CD4-positive, alpha-beta T cell treated with Interleukin-15 for 1 hour (primary cell): ENCODE data around the gene EI24.

Experiments used
- DNase-seq: peaks from one replicate; pipeline ENCODE4 v3.0.0-alpha.2; 2020

Gene EI24

DNA sequence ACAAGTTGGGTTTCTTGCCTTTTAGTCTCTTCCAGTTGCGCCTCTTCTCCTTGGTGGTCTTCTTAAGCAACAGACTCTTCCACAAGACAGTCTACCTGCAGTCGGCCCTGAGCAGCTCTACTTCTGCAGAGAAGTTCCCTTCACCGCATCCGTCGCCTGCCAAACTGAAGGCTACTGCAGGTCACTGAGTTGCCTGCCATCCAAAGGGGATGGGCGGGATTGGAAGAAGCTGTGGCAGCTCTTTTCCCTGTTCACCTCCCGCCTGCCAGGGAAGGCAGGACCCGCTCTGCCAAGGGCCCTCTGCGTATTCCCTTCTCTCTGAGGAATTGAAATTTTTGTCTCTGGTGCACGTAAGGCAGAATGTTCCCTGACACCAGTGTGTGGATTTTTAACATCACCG is 14.2 kb downstream of the EI24 start:
- DNase-seq: no peak

DNA sequence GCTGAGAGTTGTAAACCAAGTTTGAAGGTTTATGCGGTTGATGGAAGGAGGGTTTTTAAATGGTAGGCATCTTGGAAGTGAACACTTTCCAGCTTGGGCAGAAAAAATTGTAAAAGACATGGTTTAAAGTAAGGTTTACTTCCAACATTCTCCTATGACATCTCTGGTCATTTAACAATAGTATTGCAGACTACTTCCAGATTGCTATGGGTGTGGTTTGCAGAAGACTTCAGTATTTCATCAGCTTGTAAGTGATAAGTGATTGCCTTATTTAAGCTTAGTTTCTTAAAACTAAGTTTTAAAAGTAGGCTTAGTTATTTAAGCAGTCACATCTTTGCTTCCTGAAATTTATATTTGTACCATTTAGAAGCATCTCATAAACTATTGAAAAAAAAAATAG is 16.2 kb downstream of the EI24 start:
- no peak for DNase-seq

DNA sequence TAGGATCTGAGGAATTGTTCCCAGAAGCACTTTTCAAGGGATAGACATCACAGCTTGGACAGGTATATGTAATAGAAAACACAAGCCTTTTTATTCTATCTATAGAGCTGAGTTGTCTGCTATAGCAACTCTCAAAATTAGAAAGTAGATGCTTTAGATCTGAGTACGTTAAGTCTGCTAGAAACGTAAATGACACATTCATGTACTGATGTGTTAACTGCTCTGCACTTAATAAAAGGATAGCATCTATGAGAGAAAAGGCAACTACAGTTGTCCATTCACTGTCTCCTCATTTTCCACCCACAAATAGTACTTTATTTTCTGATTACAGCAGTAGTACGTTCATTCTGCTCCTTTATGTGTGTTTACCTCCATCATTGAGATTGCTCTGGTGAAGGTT is 17.3 kb downstream of the EI24 start:
- DNase-seq: no peak

DNA sequence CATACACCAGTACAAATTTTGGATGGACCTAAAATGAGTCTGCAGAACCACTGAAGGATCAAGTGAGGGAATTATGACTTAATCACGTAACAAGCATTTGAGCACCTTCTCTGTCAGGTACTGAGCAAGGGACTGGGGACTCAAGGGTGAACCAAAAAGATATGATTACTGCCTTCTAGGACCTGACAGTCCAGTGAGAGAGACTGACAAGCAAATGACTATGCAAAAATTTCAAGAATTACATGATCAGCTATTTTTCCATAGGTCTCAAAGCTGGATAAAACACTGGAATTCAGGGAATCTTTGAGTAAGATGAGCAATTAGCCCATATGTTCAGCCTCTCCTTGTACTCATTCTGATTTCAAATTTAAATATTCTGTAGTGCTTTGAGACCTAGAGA is 18.2 kb downstream of the EI24 start:
- no peak for DNase-seq

DNA sequence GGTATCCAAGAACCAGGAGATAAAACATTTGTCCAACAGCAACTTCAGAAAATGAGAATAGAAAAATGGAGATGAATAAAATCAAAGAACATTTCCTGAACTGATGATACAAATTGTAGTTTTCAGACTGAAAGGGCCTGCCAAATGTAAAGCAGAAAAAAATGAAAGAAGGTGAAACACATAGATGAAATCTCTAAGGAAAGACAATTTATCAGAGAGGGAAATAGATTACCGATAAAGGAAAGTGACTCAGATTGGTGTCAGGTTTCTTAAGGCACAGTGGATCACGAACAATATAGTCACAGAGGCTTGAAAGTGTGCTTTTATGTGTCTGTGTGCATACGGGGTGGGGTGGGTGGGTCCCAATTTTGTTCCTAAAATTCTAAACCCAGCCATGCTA is 19.2 kb downstream of the EI24 start:
- DNase-seq: no peak

DNA sequence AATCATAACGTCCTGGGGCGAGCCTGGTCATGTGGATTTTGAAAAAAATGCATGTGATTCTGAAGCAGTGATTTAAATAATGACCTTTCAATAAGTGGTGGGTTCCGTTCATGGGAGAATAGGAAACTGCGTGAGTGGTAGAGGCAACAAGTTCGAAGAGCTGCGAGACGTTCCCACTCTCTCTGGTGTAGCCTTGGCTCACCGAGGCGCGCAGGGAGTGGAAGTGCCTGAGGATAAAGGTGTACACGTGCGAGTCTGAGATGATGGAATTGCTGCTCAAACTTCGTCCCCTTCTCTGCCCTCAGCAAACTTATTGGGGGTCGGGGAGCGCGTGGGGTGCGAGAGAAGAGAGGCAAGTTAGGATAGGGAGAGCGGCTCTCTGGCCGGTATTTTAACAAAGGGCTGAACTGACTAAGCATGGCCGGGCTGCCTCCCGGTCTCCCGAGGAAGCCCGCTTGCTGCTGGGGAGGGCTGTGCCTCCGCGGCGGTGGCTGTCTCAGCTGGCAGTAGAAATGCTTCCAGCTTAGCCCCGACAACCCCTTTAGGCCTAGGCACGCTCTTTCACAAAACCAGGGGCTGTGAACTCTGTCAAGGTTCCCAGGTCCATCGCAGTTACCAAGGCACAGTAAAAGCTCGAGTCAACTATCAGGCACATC is 22.5 kb downstream of the EI24 start:
- peak; percentile 33 for DNase-seq

DNA sequence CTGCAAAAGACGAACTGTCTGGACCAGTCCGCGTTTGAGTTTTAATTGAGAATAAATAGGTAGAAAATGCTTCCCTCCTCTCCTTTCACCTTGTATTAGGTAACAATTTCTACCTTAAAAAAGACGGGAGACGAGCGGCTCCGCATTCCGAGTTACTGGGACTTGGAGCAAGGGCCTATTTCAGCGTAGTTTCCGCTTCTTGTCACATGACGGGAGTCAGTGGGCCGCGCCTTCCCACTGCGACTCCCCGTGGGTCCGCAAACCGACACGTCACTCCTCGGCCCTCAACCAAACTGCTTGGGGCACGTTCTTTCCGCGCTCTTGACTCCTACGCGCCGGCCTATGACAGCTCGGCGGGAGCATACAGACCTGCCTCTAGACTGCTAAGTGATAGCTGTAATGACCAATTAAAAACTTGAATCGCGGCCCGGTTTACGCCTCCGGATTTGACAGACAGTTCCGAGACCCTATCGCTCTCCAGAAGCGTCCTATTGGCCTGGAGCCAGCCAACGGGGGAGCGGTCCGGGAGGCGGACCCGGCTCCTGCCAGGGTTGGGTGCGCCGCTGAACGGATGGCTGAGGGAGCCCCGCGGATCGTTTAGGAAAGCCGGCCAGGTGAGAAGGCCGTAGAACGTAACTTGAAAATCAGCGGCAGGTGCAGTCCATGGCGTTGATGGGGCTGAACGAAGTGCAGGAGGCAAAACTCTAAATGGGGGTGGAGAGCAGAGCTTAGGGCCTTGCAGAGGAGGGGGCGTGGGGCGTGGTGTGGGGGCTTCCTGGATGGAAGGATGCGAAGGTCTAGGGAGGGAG is 23.2 kb downstream of the EI24 start, which contains the start of gene STT3A:
Gene STT3A (plus strand): TSS at position 548 of the 809 bp plus-strand sequence. CDS start 3,064 bp downstream, outside the sequence.
- DNase-seq: peak; percentile 99

DNA sequence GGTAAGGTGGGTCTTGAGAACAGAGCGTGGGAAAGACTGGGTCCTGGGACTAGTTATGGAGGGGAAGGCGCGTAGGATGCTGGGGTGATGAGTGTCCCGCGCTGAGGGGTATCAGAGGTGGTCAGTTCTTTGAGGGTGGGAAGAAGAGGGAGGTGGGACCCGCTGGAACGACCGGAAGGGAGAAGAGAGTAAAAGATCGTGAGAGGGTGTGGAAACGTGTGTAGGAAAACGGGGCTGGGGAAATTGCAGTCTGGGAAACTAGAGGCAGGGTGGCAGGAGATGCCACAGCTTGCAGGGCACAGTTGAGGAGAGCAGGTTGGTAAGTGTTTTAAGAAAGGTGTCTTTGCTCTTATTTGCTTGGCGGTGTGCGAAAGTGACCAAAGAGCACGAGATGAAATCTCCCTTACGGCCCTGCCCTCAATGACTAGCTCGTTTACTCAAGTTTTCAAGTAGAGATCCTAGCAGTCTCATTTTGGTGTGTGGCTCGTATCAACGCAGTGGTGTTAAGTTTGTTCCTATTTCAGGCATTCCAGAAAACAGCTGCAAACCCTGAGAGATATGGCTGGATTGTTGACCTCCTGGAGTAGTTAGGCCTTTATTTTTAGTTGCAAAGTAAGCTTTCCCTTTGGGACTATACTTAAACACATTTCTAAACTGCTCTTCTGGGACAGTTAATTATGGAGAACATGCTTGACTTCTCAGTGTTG is 24.0 kb downstream of the EI24 start:
- DNase-seq: no peak

DNA sequence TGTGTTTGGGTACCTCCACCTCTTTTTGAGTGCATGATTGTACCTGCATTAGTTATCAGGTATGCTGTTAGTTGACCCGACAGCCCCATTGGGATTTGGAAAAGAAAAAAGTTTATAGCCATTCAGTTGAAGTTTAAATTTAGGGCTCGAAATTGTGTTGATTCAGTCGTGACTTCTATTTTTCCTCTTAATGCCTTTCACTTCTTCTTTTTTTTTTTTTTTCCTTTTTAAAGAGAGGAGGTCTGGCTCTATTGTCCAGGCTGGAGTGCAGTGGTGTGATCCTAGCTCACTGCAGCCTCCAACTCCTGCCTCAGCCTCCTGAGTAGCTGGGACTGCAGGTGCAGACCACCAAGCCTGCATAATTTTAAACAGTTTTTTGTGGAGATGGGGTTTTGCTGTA is 25.7 kb downstream of the EI24 start:
- no peak for DNase-seq

DNA sequence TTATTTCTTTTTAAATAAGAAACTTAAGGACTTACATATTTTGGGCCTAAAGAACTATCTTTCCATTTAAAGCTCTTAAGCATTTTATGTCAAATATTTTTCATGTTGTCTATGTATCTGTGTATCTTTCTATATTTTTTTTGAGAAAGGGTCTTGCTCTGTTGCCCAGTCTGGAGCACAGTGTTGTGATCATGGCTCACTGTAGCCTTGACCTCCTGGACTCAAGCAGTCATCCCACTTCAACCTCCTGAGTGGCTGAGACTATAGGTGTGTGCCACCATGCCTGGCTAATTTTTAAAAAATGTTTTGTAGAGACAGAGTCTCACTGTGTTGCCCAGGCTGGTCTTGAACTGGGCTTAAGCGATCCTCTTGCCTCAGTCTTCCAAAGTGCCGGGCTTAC is 31.4 kb downstream of the EI24 start:
- DNase-seq: no peak

DNA sequence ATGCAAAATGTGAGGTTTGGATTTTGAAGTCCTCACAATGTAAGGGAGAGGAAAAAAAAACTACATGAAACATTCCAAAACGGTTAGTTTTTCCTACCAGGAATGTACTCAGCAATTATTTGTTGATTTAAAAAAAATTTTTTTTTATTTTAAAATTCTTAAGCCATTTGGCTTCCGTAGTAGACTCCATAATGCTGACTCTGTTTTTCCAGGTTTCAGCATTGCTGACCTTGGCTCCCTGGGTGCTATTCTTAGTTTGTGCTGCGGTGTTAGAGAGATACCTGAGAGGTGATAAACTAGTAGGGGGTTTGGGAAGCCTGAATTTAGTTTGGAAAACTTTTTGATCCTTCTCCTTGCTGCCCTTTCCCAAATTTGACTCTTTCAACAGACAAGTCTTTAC is 33.9 kb downstream of the EI24 start:
- no peak for DNase-seq

DNA sequence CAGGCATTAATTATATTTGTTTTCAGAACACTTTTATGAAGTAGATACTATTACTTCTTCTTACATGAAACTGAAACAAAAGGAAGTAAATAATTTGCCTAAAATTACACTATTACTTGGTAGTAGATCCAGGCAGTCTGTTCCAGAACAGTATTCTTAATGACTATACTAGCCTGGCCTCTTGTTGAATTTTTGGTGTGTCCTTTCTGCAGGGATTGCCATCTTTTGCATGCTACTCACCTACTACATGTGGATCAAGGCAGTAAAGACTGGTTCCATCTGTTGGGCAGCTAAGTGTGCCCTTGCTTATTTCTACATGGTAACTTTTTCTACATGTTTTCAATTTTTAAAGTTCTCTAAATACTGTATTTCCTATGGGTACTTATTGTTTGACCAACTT is 36.1 kb downstream of the EI24 start:
- DNase-seq: no peak

DNA sequence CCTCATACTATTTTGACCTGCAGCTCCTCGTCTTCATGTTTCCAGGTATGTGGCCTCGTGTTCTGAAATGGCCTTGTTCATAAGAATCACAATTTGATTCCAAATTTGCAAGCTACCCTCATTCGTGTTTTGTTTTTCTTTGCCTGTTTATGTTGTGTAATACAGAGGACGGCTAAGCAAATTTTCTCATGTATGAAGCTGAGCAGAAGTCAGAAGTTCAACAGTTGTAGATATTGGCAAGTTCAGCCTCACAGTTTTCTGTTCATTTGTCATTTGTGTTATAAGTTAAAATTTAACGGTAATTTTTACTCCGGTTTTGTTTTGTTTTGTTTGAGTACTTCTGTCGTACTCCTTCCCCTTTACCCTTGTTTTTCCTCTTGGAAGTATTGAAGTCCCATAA is 40.3 kb downstream of the EI24 start:
- DNase-seq: no peak

DNA sequence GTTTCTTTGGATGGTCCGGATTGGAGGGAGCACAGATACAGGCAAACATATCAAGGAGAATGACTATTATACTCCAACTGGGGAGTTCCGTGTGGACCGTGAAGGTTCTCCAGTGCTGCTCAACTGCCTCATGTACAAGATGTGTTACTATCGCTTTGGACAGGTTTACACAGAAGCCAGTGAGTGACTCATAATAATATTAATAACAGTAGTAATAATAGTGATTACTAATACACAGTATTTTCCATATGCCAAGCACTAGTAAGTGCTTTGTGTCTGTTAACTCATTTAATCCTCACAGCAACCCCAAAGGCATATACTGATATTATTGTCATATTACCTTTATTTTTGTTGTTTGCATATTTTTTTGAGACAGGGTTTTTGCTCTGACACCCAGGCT is 49.1 kb downstream of the EI24 start:
- DNase-seq: no peak

DNA sequence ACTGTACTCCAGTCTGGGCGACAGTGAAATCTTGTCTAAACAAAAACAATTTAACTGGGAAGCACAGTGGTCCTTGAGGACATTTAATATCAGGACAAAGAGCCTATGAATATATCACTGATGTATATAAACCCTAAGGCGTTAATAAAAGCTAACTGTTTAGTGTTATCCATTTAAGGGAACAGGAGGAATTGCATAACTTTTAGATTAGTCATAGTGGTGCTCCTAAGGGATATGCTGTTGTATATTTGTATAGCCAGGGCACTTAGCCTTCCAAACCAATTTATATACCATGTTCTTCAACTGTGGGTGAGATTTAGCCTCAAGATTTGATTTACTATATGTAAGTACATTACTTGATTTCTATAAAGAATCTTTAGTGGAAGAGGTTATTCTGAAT is 52.7 kb downstream of the EI24 start:
- no peak for DNase-seq

DNA sequence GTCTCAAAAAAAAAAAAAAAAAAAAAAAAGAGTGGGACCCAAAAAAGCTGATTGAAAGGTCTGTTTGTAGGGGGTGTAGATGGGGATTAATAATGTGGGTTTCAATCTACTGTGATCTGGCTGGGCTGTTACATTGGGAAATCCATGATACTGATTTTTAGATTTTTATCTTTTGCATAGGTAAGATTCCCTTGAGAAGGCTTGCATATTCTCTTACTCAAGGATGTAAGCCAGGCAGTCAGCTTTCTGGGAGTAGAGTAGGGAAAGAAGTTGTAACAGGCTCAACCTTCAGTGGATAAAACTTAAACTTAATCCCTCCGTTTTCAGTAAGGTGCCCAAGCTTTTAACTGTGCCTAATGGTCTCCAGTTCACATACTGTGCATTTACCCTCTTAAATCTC is 53.8 kb downstream of the EI24 start:
- DNase-seq: no peak

DNA sequence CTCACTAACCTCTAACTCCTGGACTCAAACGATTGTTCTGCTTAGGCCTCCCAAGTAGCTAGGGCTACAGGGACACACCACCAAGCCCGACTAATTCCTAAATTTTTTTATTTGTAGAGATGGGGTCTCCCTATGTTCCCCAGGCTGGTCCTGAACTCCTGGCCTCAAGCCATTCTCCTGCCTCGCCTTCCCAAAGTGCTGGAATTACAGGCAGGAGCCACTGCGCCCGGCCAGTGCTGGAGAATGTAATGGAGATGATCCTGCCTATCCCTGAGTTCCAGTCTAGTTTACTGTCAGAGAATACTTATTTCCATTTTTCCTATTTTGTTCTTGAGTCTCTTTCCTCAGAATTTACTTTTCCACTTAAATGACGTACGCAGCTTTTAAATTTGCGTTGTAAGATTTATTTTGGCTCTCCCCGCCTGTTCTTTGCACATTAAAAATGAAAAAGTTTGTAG is 55.5 kb downstream of the EI24 start, which contains the start of gene CHEK1:
Gene CHEK1 (plus strand): TSS at position 408 of the 458 bp plus-strand sequence. CDS start 1,606 bp downstream, outside the sequence.
- DNase-seq: no peak

DNA sequence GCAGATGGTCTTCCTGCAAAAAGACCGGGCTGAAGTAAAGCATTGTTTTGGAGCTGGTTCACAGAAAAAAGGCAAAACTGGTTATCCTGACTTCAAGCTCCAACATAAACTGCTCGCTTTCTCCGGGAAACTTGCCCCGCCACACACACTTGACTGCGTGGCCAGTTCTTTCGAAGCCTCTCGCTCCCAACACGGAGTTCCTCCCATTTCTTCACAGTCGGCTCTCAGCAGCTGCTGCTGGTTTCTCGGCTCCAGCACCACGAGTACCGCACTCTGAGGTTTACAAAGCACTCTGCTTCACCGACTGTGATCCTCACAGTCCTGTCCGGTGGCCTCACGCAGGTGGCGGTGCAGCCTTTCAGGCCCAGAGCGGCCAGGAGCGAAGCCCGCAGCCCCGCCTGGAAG is 56.0 kb downstream of the EI24 start:
- DNase-seq: no peak

DNA sequence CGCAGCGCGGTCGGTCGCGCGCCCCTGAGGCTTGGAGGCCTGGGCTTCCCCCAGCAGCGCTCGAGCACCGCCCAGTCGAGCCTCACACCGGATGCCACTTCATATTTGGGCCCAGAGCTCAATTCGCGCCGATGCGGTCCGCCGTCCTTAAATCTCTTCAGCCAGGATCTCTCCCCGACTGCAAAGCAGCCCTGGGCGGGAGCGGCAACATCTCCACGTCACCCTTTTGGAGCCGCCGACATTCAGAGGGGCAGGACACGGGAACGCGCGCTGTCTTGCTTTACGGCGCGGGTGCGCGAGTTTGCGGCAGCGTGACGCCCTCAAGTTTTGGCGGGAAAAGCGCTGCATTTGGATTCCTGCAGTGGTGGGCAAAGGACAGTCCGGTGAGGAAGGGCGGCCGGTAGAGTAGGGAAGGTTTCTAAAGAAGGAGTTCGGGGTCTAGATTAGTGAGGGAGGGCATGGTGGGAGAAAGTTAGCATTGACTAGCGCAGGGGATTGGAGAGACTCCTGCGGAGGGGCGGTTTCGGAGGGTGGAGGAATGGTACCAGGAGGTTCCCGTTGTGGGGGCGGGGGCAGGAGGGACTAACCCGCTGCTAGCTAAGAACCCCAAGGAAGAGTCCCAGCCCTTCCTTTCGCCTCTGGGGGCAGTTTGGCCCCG is 56.5 kb downstream of the EI24 start:
- DNase-seq: peak; percentile 80

DNA sequence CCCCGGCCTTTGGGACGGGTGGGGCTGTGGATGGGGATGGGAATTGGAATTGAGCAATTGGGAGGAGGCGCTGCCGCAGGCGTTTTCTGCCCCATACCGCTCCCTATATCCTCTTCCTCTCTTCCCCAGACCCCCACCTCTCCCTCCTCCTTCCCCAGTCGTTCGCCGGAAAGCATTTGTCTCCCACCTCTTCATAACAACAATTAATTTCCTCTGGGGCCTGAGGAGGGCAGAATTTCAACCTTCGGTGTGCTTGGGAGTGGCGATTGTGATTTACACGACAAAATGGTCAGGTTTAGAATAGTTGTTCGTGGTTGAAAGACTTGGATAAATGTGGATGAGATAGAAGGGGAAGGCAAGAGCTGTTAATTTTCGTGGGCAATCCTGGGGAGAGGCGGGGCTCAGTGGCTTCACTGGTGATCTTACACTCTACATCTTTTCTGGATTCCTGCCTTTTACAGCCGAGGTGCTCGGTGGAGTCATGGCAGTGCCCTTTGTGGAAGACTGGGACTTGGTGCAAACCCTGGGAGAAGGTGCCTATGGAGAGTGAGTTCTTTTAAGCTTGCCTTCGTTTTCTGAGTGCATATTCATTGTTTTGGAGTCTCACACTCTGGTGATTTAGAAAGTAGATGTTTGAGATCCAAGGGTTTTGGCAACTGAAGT is 57.1 kb downstream of the EI24 start:
- no peak for DNase-seq

DNA sequence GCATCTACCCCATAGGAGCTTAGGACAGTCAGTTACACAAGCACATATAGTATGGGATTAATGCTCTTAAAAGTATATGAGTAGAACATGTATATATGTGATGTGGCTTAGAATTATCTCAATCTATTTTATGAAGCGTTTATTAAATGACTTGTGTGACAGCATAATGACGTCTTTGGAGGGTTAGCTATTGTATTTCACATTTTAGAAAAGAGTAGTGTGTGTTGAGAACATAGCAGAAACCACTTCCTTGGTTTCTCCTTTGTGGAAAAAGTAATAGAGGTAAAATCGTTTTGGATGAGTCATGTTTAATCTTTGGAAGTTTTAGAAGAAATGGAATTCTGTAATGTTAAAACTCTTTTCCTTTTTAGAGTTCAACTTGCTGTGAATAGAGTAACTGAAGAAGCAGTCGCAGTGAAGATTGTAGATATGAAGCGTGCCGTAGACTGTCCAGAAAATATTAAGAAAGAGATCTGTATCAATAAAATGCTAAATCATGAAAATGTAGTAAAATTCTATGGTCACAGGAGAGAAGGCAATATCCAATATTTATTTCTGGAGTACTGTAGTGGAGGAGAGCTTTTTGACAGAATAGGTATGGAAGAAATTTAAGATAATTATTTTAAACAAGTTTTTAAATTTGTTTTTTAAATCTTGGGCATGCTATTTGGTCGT is 58.1 kb downstream of the EI24 start:
- DNase-seq: no peak
